NOMO-1 (cell line): ENCODE data around the gene SLC35A2.

ENCODE experiments used
- DNase-seq, 2 experiments: peaks; one replicate each; lab custom pipeline; 2025; ENCODE audit not compliant: unreplicated experiment in 2 of 2; lab: John Stamatoyannopoulos, UW

Gene SLC35A2

GRCh38 chrX:48911412-48912182 is at the start of gene SLC35A2:
Gene SLC35A2 (minus strand): TSS chrX:48911646. CDS start chrX:48911636, 10 bp downstream.
- DNase-seq, result peak; percentile 49 to 57

- DNase-seq, result peak; percentile 19 to 27
These were observed 48.8 kb upstream of the SLC35A2 start for GRCh38 chrX:48960291-48960690.

- DNase-seq, result no peak
These were observed 47.2 kb upstream of the SLC35A2 start for GRCh38 chrX:48958635-48959094.

GRCh38 chrX:48957827-48958634 is 46.6 kb upstream of the SLC35A2 start:
- peak; percentile 90 to 91 for DNase-seq

DNA sequence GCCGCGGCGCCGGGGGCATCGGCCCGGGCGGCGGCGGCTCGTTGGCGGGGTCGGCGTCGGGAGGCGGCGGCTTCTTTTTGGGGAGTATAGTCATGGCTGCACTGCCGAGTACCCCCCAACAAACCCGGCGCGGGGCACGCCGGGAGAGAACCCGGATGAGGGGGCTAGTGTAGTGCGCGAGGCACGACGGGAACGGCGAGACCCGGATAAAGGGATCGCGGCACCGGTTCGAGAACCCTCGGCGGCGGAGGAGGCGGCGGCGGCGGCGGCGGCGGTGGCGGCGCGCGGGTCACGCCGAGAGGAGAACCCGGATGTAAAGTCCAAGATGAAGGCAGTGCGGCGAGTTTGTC is 46.0 kb upstream of the SLC35A2 start, which contains the start of gene OTUD5:
TSS of gene OTUD5 (minus strand) at position 131 of the 350 bp plus-strand sequence. CDS start at position 94, 37 bp downstream.
- peak; percentile 39 to 56 for DNase-seq

DNA sequence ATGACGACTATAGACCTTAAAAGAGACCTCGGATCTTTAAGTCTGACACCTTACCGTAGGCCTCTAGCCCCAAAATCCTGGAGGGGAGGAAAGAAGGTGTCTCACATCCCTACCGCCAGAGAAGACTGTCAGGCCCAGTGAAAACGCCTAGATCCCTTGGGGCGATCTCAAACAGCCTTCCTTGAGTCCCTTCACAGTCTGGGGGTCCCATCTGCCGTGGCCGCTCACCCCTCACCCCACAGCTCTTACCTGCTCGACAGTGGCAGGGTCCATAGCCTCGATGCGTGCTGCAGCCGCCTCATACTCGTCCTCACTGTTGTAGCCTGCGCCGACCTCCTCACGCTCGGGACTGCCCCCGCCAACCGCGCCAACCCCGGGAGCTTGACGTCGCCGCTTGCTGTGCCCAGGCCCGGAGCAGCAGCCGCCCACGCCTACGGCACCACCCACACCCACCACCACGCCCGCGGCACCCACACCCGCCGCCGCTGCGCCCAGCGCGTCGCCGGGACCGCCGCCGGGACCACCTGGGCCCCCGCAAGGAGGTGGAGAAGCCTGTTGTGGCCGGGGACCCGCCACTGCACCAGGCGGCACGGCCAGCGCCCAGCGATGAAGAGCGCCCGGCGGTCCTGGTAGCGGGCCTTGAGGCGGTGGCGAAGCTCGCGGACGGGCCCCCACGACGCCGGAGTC is 45.4 kb upstream of the SLC35A2 start:
- DNase-seq, result no peak

- DNase-seq, result no peak
These were observed 37.1 kb upstream of the SLC35A2 start for GRCh38 chrX:48948589-48948988.

- peak in 1 of 2 experiments; percentile 14 for DNase-seq
These were observed 34.3 kb upstream of the SLC35A2 start for GRCh38 chrX:48945517-48946348.

DNA sequence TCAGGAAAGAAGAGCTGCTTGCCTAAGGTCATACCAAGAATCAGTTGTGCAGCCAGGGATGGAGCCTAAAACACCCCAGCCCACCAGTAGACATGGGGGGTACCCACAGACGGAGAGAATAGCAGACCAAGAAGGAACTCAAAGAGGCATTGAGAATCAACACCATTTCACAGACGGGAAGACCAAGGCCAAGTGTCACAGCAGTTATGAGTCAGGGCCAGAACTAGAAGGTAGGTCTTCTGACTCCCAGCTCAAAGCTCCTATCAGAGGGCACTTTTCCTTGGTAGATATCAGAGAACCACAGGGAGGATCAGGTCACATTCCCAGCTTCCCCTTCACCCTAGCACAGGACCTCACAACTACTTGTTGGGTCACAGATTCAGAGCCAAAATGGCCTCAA is 31.4 kb upstream of the SLC35A2 start:
- no peak for DNase-seq

- no peak for DNase-seq
These were observed 29.0 kb upstream of the SLC35A2 start for GRCh38 chrX:48940404-48940955.

DNA sequence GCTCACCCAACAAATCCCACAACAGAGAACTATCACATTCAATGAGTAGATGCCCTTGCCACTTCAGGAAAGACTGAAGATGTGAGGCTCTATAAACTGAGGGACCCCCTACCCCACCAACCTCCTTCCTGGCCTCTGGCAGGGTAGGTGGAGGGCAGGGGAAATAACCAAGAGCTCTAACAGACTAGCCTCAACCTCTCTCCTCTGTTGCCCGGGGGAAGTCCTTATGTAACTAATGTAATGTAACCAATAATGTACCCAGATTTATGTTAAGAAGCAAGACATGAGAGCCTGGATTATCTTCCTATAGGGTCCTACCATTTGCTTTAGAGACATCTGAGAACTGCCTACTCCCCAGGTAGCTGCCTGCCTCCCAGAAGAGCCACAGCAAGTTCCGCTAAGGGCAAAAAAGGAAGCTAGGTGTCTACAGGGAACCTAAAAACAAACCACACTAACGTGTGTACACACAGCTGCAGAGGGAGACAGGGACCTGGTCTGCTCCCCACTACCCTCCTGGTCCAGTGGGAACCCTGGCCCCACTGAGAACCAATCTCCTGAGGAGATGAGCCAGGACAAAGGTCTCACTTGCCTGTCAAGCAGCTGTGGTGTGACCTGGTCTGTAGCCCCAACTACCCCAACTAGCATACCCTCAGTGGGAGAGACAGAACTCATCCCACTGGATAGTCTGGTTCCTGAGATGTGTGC is 28.2 kb upstream of the SLC35A2 start:
- DNase-seq, result no peak

GRCh38 chrX:48938721-48939425 is 27.4 kb upstream of the SLC35A2 start:
- DNase-seq, result no peak

- DNase-seq, result peak; percentile 60 to 88
These were observed 25.8 kb upstream of the SLC35A2 start for GRCh38 chrX:48937054-48937907.

DNA sequence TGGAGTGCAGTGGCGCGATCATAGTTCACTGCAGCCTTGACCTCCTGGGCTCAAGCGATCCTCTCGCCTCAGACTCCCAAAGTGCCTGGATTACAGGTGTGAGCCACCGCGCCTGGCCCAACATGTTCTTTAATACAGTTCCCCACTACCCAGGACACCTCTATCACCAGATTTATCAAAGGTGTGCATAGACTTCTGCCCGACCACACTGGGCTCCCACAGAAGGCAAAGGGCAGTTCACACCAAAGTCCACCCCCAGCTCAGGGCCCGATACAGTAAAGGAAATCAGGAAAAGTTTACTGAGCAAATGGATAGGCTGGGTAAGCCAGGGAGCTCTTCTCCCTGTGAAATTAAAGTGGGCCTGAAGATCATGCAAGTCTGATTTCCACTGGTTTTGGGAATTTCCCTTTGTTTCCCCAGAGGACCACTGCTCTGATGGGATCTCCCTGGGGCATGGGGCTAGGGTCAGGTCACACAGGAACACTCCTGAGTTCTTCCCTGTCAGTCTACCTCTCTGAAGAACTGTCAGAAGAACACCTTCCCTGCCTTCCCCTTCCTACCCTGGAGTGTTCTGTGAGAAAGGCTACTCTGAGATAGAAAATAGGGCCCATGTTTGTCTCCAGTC is 25.1 kb upstream of the SLC35A2 start:
- DNase-seq, result no peak

GRCh38 chrX:48935301-48935670 is 23.8 kb upstream of the SLC35A2 start:
- no peak for DNase-seq

GRCh38 chrX:48934581-48935300 is 23.3 kb upstream of the SLC35A2 start:
- DNase-seq, result no peak

DNA sequence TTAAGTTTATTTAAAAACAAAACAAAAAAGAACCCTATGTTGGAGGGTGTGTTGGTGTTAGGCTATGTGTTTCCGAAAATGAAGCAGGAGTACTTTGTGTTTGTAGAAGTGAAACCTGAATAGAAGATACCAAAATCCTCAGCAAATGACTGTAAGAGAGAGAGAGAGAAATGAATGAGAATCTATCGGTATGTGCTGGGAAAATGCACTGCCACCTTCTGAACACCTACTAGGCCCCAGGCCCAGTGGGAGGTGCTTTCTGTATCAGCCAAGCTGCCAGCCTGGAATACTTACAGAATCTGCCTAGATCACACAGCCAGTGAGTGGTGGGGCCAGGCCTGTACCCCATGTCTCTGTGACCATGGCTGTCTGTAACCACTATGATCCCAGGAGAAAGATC is 22.3 kb upstream of the SLC35A2 start:
- DNase-seq, result no peak
